Naive thymus-derived CD4-positive, alpha-beta T cell (primary cell): ENCODE data around the gene ARHGAP19. TPM values are rescaled to one million over a fixed set of nuclear protein-coding genes. Genes with fewer than 3 reads are reported as not detected.
A peak's percentile ranks its signal among the peaks of the same experiment; 100 is the strongest.

Source experiments
- ATAC-seq: fragments of 150-1000 bp; cut with Tn5 transposase; 2 replicates; pipeline ENCODE4 v1.10.0; 2021; ENCODE audit warnings: mild to moderate bottlenecking, moderate library complexity
- CTCF ChIA-PET: fragments of 350-600 bp; sonication (Branson Sonifier 250); formaldehyde crosslinking; loops from one replicate; lab custom pipeline; 2021; ENCODE audit warnings: antibody characterized with exemption; lab: Charles Lee
- POLR2A ChIA-PET: fragments of 350-600 bp; sonication (Branson Sonifier 250); formaldehyde crosslinking; loops from one replicate; lab custom pipeline; 2021; ENCODE audit warnings: antibody characterized with exemption, inconsistent platforms; lab: Charles Lee
- DNase-seq, 9 donors: peaks; one replicate each; pipeline versions ENCODE4 v3.0.0 to v3.0.0-alpha.2; 2020 to 2022; ENCODE audit warnings: mixed read lengths in 1 of 9
- H3K27ac ChIP-seq: one replicate; pipeline ENCODE4 v1.7.0; 2013; ENCODE audit warnings: mild to moderate bottlenecking, low read depth, low read length, moderate library complexity
- H3K27me3 ChIP-seq, 2 donors: one replicate each; pipeline ENCODE4 v1.7.0; 2013; ENCODE audit warnings: low read length in 2 of 2, mild to moderate bottlenecking in 2 of 2, moderate library complexity in 2 of 2; ENCODE audit not compliant: control insufficient read depth in 2 of 2, insufficient read depth in 2 of 2
- H3K36me3 ChIP-seq, 3 experiments: 1 replicate in 2 of 3; 2 replicates in 1 of 3; pipeline ENCODE4 v1.7.0; 2013; ENCODE audit warnings: low read length in 3 of 3, mild to moderate bottlenecking in 3 of 3, moderate library complexity in 1 of 3; ENCODE audit not compliant: insufficient read depth in 3 of 3, control insufficient read depth in 2 of 3
- H3K4me1 ChIP-seq, 2 donors: one replicate each; pipeline ENCODE4 v1.7.0; 2013; ENCODE audit warnings: low read length in 2 of 2, mild to moderate bottlenecking in 2 of 2, moderate library complexity in 1 of 2; ENCODE audit not compliant: control insufficient read depth in 2 of 2, insufficient read depth in 2 of 2
- H3K4me3 ChIP-seq: 2 replicates; pipeline ENCODE4 v1.7.0; 2013; ENCODE audit warnings: mild to moderate bottlenecking, low read length
- H3K9me3 ChIP-seq, 3 experiments: 1 replicate in 2 of 3; 2 replicates in 1 of 3; pipeline ENCODE4 v1.7.0; 2013; ENCODE audit warnings: low read length in 3 of 3; ENCODE audit not compliant: control insufficient read depth in 2 of 3
- H3K27ac Mint-ChIP-seq, 9 donors: one replicate each; pipeline ENCODE4 v1.8.0; 2020 to 2022; ENCODE audit warnings: mixed read lengths in 9 of 9, mild to moderate bottlenecking in 8 of 9, moderate library complexity in 5 of 9, inconsistent platforms in 2 of 9
- H3K27me3 Mint-ChIP-seq, 5 donors: one replicate each; pipeline ENCODE4 v1.8.0; 2021 to 2022; ENCODE audit warnings: mixed read lengths in 5 of 5, mild to moderate bottlenecking in 1 of 5
- H3K36me3 Mint-ChIP-seq, 5 donors: one replicate each; pipeline ENCODE4 v1.8.0; 2020 to 2022; ENCODE audit warnings: mixed read lengths in 5 of 5, mild to moderate bottlenecking in 3 of 5, inconsistent platforms in 1 of 5
- H3K4me1 Mint-ChIP-seq, 7 donors: one replicate each; pipeline ENCODE4 v1.8.0; 2020 to 2022; ENCODE audit warnings: mixed read lengths in 7 of 7, mild to moderate bottlenecking in 3 of 7, inconsistent platforms in 1 of 7
- H3K4me3 Mint-ChIP-seq, 10 donors: one replicate each; pipeline ENCODE4 v1.8.0; 2020 to 2022; ENCODE audit warnings: mild to moderate bottlenecking in 10 of 10, mixed read lengths in 10 of 10, moderate library complexity in 6 of 10, inconsistent platforms in 2 of 10
- H3K9me3 Mint-ChIP-seq, 11 donors: one replicate each; pipeline ENCODE4 v1.8.0; 2020 to 2022; ENCODE audit warnings: mixed read lengths in 11 of 11, mild to moderate bottlenecking in 4 of 11, inconsistent platforms in 1 of 11, moderate library complexity in 1 of 11
- intact Hi-C, 2 donors: fragments of 100-400 bp; cut with micrococcal nuclease; formaldehyde crosslinking; loops; one replicate each; pipeline ENCODE4 v1.15.1; 2023
- polyA plus RNA-seq, 2 donors: library from polyadenylated mRNA; unstranded; fragments of 300-500 nt; fragmentation: Illumina TruSeq; gene quantifications; one replicate each; pipeline ENCODE4 v1.2.3, GENCODE V29; 2021
- total RNA-seq, 6 experiments: library from RNA in 5 of 6; stranded (reverse) in 5 of 6; gene quantifications; 1 replicate in 5 of 6; 2 replicates in 1 of 6; pipeline ENCODE4 v1.2.3 and lab custom pipeline; 2021 to 2026

The ARHGAP19 gene
- total and polyA plus RNA-seq, 7 experiments from 2014 or later: 5.7 to 40.1 (median 14.8) TPM

- Mint-ChIP-seq H3K4me1 (peaks cover 0 to 21% (median 8%) of the 10 kb centered on the region in 7 donors), H3K36me3 (peaks cover 0 to 7% (median 0%) of the 10 kb centered on the region in 5 donors), H3K27me3 (peaks cover 54 to 87% (median 73%) of the 10 kb centered on the region in 5 donors), H3K27ac (no peak overlapping the region), H3K4me3 (peak overlapping the region in 3 of 10 donors; percentile 52 to 72 (median 60)), H3K9me3 (peaks cover 0 to 2% (median 0%) of the 10 kb centered on the region in 11 donors)
- intact Hi-C loops: no loop called here
- no peaks in the 10 kb centered on the region for H3K27me3 ChIP-seq
- CTCF ChIA-PET: no interaction called here
- H3K4me1 ChIP-seq: no peaks in the 10 kb centered on the region
- POLR2A ChIA-PET: no interaction called here
- no peak overlapping the region for H3K4me3 ChIP-seq
- no peaks in the 10 kb centered on the region for H3K36me3 ChIP-seq
- H3K9me3 ChIP-seq: no peaks in the 10 kb centered on the region
- ATAC-seq (no peak), DNase-seq (no peak)
- H3K27ac ChIP-seq: no peak overlapping the region
Measured at GRCh38 chr10:97184971-97185325, 107.5 kb downstream of the ARHGAP19 start.

- ChIA-PET POLR2A (no interaction called here), CTCF (interaction anchor here (0.7 kb wide), 1 partner anchor 13 kb away, joined by 3 read pairs; no protein-coding TSS in a partner anchor)
- H3K9me3 Mint-ChIP-seq: peaks cover 0 to 2% (median 0%) of the 10 kb centered on the region in 11 donors
- peaks cover 0 to 7% (median 0%) of the 10 kb centered on the region in 5 donors for H3K36me3 Mint-ChIP-seq
- intact Hi-C loops: no loop called here
- H3K4me3 ChIP-seq: no peak overlapping the region
- H3K4me1 Mint-ChIP-seq: peaks cover 0 to 21% (median 8%) of the 10 kb centered on the region in 7 donors
- H3K27ac Mint-ChIP-seq: no peak overlapping the region
- no peaks in the 10 kb centered on the region for H3K9me3 ChIP-seq
- ATAC-seq (no peak), DNase-seq (no peak)
- H3K4me3 Mint-ChIP-seq: peak overlapping the region in 1 of 10 donors; percentile 17
- H3K27me3 Mint-ChIP-seq: peaks cover 54 to 80% (median 64%) of the 10 kb centered on the region in 5 donors
- no peaks in the 10 kb centered on the region for H3K27me3 ChIP-seq
- H3K36me3 ChIP-seq: no peaks in the 10 kb centered on the region
- H3K4me1 ChIP-seq: no peaks in the 10 kb centered on the region
- no peak overlapping the region for H3K27ac ChIP-seq
Measured at GRCh38 chr10:97183314-97183713, 109.1 kb downstream of the ARHGAP19 start.

- no peak overlapping the region for H3K27ac ChIP-seq
- no peaks in the 10 kb centered on the region for H3K4me1 ChIP-seq
- ChIA-PET POLR2A (no interaction called here), CTCF (no interaction called here)
- Mint-ChIP-seq H3K27me3 (peaks cover 50 to 74% (median 61%) of the 10 kb centered on the region in 5 donors), H3K9me3 (peaks cover 0 to 2% (median 0%) of the 10 kb centered on the region in 11 donors), H3K4me1 (peaks cover 0 to 21% (median 8%) of the 10 kb centered on the region in 7 donors), H3K27ac (no peak overlapping the region), H3K36me3 (peaks cover 0 to 7% (median 0%) of the 10 kb centered on the region in 5 donors), H3K4me3 (no peak overlapping the region)
- intact Hi-C loops: no loop called here
- ATAC-seq (no peak), DNase-seq (no peak)
- no peak overlapping the region for H3K4me3 ChIP-seq
- no peaks in the 10 kb centered on the region for H3K36me3 ChIP-seq
- H3K9me3 ChIP-seq: no peaks in the 10 kb centered on the region
- no peaks in the 10 kb centered on the region for H3K27me3 ChIP-seq
Measured at GRCh38 chr10:97182288-97182990, 110.0 kb downstream of the ARHGAP19 start.

GRCh38 chr10:97180986-97181385, 111.5 kb downstream of the ARHGAP19 start:
- ATAC-seq: no peak
- Histone ChIP-seq H3K27me3 (no peaks in the 10 kb centered on the region), H3K4me1 (no peaks in the 10 kb centered on the region), H3K9me3 (no peaks in the 10 kb centered on the region), H3K36me3 (no peaks in the 10 kb centered on the region), H3K4me3 (no peak overlapping the region), H3K27ac (no peak overlapping the region)
- DNase-seq: no peak
- H3K36me3 Mint-ChIP-seq: peaks cover 0 to 7% (median 0%) of the 10 kb centered on the region in 5 donors
- no peak overlapping the region for H3K4me3 Mint-ChIP-seq
- ChIA-PET CTCF (no interaction called here), POLR2A (interaction anchor here (0.6 kb wide), 1 partner anchor 30 kb away, joined by 3 read pairs; no protein-coding TSS in a partner anchor)
- H3K27me3 Mint-ChIP-seq: peaks cover 38 to 61% (median 49%) of the 10 kb centered on the region in 5 donors
- H3K4me1 Mint-ChIP-seq: peaks cover 0 to 13% (median 8%) of the 10 kb centered on the region in 7 donors
- intact Hi-C loops: no loop called here
- peaks cover 0 to 2% (median 0%) of the 10 kb centered on the region in 11 donors for H3K9me3 Mint-ChIP-seq
- no peak overlapping the region for H3K27ac Mint-ChIP-seq

- H3K4me1 Mint-ChIP-seq: peaks cover 0 to 13% (median 8%) of the 10 kb centered on the region in 7 donors
- POLR2A ChIA-PET: no interaction called here
Measured at GRCh38 chr10:97180363-97180755, 112.1 kb downstream of the ARHGAP19 start.

GRCh38 chr10:97179731-97180362, 112.6 kb downstream of the ARHGAP19 start:
- intact Hi-C loops: no loop called here
- no peak overlapping the region for H3K27ac Mint-ChIP-seq
- Histone ChIP-seq H3K27ac (no peak overlapping the region), H3K27me3 (no peaks in the 10 kb centered on the region), H3K4me1 (no peaks in the 10 kb centered on the region), H3K36me3 (no peaks in the 10 kb centered on the region), H3K4me3 (no peak overlapping the region), H3K9me3 (no peaks in the 10 kb centered on the region)
- peaks cover 0 to 11% (median 6%) of the 10 kb centered on the region in 7 donors for H3K4me1 Mint-ChIP-seq
- H3K36me3 Mint-ChIP-seq: peaks cover 0 to 7% (median 0%) of the 10 kb centered on the region in 5 donors
- no peak overlapping the region for H3K4me3 Mint-ChIP-seq
- ChIA-PET POLR2A (no interaction called here), CTCF (no interaction called here)
- ATAC-seq: no peak
- peaks cover 0 to 2% (median 0%) of the 10 kb centered on the region in 11 donors for H3K9me3 Mint-ChIP-seq
- no peak for DNase-seq
- H3K27me3 Mint-ChIP-seq: peaks cover 35 to 58% (median 47%) of the 10 kb centered on the region in 5 donors

More at GRCh38 chr10:97180363-97180755, 112.1 kb downstream of the ARHGAP19 start:
- Mint-ChIP-seq H3K4me3 (no peak overlapping the region), H3K36me3 (peaks cover 0 to 7% (median 0%) of the 10 kb centered on the region in 5 donors), H3K9me3 (peaks cover 0 to 2% (median 0%) of the 10 kb centered on the region in 11 donors), H3K27ac (no peak overlapping the region), H3K27me3 (peaks cover 38 to 61% (median 49%) of the 10 kb centered on the region in 5 donors)
- intact Hi-C loops: no loop called here
- Histone ChIP-seq H3K4me1 (no peaks in the 10 kb centered on the region), H3K9me3 (no peaks in the 10 kb centered on the region), H3K27ac (no peak overlapping the region), H3K27me3 (no peaks in the 10 kb centered on the region), H3K4me3 (no peak overlapping the region), H3K36me3 (no peaks in the 10 kb centered on the region)
- DNase-seq (no peak), ATAC-seq (no peak)
- CTCF ChIA-PET: no interaction called here
